ENCODE data around the gene RUFY2. TPM values are rescaled to one million over a fixed set of nuclear protein-coding genes. Genes with fewer than 3 reads are reported as not detected.

RUFY2 gene
- total and polyA plus RNA-seq, 2 donors (not counting 3 experiments of a cell fraction or from before 2014, with no cell fraction given) = 5.7 to 24.2 TPM

- no peak for DNase-seq (ENCODE audit: low read depth, low spot score)
- H3K4me3 ChIP-seq (replicated peaks in 1 of 3; ENCODE audit: insufficient read depth in 1 of 3, low read depth in 1 of 3, low read length in 3 of 3) = no peak overlapping the region
- TF ChIP-seq MYC (IDR thresholded peaks at IDR 0.05; ENCODE audit: low read depth, low read length) (no peak), FOS (IDR thresholded peaks at IDR 0.05; ENCODE audit: borderline replicate concordance, insufficient read depth, low read length) (no peak), CTCF (IDR thresholded peaks at IDR 0.05; ENCODE audit: extremely low read depth in 1 of 2, insufficient read depth in 1 of 2, low read depth in 1 of 2, low read length in 2 of 2) (no peak), POLR2AphosphoS5 (IDR thresholded peaks at IDR 0.05; ENCODE audit: insufficient read depth, low read depth, low read length) (no peak), GATA2 (IDR thresholded peaks at IDR 0.05; ENCODE audit: insufficient read depth, insufficient read length, low read depth, low read length) (no peak), JUN (IDR thresholded peaks at IDR 0.05; ENCODE audit: borderline replicate concordance, insufficient read depth, insufficient read length, low read depth) (no peak), EZH2 (IDR thresholded peaks at IDR 0.05; ENCODE audit: borderline replicate concordance, low read depth, low read length, severe bottlenecking) (no peak), POLR2A (IDR thresholded peaks at IDR 0.05; ENCODE audit: low read depth, low read length) (no peak)
- TF ChIP-seq, protein P1, sequence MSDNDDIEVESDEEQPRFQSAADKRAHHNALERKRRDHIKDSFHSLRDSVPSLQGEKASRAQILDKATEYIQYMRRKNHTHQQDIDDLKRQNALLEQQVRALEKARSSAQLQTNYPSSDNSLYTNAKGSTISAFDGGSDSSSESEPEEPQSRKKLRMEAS (IDR thresholded peaks at IDR 0.05; ENCODE audit: insufficient read depth, insufficient read length) = no peak
- H4K20me1 ChIP-seq (replicated peaks; ENCODE audit: control insufficient read depth, extremely low read depth, insufficient read depth, low read length) = no peaks in the 10 kb centered on the region
- intact Hi-C loops (cut with micrococcal nuclease) = no loop called here
- CTCF ChIA-PET = no interaction called here
- no peaks in the 10 kb centered on the region for H3K9me1 ChIP-seq (replicated peaks; ENCODE audit: control insufficient read depth, extremely low read depth, insufficient read depth, low read length)
- no peak for FAIRE-seq
- no peak overlapping the region for H2AFZ ChIP-seq (ENCODE audit: low read depth, low read length)
- no peaks in the 10 kb centered on the region for H3K4me1 ChIP-seq (ENCODE audit: control insufficient read depth, extremely low read depth, insufficient read depth, low read length)
- H3K36me3 ChIP-seq (ENCODE audit: control insufficient read depth in 2 of 2, extremely low read depth in 1 of 2, insufficient read depth in 2 of 2, low read length in 2 of 2) = peaks cover 0 to 5% of the 10 kb centered on the region in 2 experiments
- no peak overlapping the region for H3K9ac ChIP-seq (replicated peaks; ENCODE audit: extremely low read depth, insufficient read depth, low read length)
- H3K9me3 ChIP-seq (replicated peaks; ENCODE audit: control insufficient read depth, insufficient read depth, low read length) = no peaks in the 10 kb centered on the region
- H3K27me3 ChIP-seq (ENCODE audit: control insufficient read depth in 2 of 2, insufficient read depth in 2 of 2, low read length in 2 of 2) = no peaks in the 10 kb centered on the region
- dilution Hi-C loops (cut with MboI; ENCODE audit: extremely low pct_ligation_motif_present, low sequenced_read_pairs) = no loop called here
- H3K79me2 ChIP-seq (ENCODE audit: control insufficient read depth, insufficient read depth, low read length) = no peaks in the 10 kb centered on the region
- no peak overlapping the region for H3K27ac ChIP-seq (ENCODE audit: insufficient read depth, low read depth, low read length)
- no peak overlapping the region for H3K4me2 ChIP-seq (ENCODE audit: insufficient read depth, low read length)
- POLR2A ChIA-PET = no interaction called here
- BruUV-seq (replicated peaks) = no TSS peak
These were observed 28.7 kb upstream of the RUFY2 start for GRCh38 chr10:68435803-68436202.

Data from endothelial cell of umbilical vein (primary cell).